Fibroblast of villous mesenchyme (primary cell): Measurements from ENCODE around the gene FMNL1. TPM values are rescaled to one million over a fixed set of nuclear protein-coding genes. Genes with fewer than 3 reads are reported as not detected.

Experiments
- DNase-seq: peaks from one replicate; pipeline ENCODE4 v3.0.0-alpha.2; 2010; ENCODE audit warnings: low read depth
- H3K4me3 ChIP-seq: 2 replicates; pipeline ENCODE4 v1.5.1; 2011; ENCODE audit warnings: low read depth, mild to moderate bottlenecking, low read length
- CTCF ChIP-seq: IDR thresholded peaks from 2 replicates; pipeline ENCODE4 v1.5.1; 2012; ENCODE audit warnings: low read depth, mild to moderate bottlenecking, low read length; ENCODE audit not compliant: insufficient read depth
- total RNA-seq: library from RNA; depleted of rRNA; stranded (reverse); fragments of >200 nt; gene quantifications from 2 replicates; pipeline ENCODE4 v1.2.3, GENCODE V29; 2012

The FMNL1 gene, protein sequence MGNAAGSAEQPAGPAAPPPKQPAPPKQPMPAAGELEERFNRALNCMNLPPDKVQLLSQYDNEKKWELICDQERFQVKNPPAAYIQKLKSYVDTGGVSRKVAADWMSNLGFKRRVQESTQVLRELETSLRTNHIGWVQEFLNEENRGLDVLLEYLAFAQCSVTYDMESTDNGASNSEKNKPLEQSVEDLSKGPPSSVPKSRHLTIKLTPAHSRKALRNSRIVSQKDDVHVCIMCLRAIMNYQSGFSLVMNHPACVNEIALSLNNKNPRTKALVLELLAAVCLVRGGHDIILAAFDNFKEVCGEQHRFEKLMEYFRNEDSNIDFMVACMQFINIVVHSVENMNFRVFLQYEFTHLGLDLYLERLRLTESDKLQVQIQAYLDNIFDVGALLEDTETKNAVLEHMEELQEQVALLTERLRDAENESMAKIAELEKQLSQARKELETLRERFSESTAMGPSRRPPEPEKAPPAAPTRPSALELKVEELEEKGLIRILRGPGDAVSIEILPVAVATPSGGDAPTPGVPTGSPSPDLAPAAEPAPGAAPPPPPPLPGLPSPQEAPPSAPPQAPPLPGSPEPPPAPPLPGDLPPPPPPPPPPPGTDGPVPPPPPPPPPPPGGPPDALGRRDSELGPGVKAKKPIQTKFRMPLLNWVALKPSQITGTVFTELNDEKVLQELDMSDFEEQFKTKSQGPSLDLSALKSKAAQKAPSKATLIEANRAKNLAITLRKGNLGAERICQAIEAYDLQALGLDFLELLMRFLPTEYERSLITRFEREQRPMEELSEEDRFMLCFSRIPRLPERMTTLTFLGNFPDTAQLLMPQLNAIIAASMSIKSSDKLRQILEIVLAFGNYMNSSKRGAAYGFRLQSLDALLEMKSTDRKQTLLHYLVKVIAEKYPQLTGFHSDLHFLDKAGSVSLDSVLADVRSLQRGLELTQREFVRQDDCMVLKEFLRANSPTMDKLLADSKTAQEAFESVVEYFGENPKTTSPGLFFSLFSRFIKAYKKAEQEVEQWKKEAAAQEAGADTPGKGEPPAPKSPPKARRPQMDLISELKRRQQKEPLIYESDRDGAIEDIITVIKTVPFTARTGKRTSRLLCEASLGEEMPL
- total RNA-seq: 3.5 and 5.2 TPM in 2 replicates

GRCh38 chr17:45221081-45222013, at the start of gene FMNL1:
FMNL1 (plus strand) TSS chr17:45221885; CDS start chr17:45222125, 240 bp downstream.
- peak within 1 kb of the TSS; percentile 71 for H3K4me3 ChIP-seq
- no peak for TF ChIP-seq CTCF
- DNase-seq: no peak

DNA sequence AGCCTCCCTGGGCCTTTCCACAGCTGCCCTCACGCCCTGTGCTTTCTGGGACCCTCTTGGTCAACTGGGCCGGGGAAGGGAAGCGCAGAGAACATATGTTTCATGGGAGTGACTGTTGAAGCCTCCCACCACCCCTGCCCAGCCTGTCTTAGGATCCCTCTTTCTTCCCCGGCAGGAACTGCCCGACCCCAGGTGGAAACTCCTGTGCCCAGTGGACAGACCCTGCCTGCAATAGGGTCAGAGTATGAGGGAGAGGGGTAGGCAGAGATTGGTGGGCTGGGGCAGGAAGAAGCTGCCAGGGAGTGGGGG, 49.5 kb upstream of the FMNL1 start:
- H3K4me3 ChIP-seq: peak overlapping the region; percentile 32
- DNase-seq: no peak
- no peak for TF ChIP-seq CTCF

DNA sequence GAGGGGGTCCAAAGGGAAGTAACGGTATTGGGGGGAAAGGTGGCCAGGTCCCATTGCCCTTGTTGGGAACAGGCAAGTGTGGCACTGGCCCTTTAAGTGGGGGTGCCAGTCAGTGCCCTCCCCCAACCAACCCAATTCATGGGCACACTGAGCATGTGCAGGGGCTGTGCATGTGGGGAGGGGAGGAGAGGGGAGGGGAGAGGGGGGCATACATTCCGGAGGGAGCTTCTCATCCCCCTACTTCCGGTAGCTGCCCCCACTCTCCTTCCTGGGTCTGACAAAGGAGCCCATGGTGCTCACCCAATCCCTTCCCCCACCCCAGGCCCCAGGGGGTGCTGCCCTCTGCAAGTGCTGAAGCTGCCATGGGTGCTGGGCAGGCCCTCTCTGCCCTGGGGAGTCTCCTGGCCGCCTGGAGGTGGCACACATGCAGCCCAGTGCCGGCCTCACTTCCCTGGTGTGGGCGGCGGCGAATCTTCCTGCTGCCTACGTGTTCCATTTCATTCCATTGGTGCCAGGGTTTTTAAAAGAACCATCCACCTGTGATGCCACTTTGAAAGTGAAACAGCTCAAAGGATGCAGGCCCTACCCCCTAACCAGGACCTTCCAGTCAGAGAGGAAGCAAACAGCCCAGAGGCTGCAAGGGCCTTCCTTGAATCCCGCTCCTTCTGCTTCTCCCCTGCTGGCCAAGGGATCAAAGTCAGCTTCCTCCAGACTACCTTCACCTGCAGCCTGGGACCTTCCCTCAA, 49.0 kb upstream of the FMNL1 start:
- DNase-seq: peak; percentile 54
- H3K4me3 ChIP-seq: peak overlapping the region; percentile 32
- peak; percentile 2 for TF ChIP-seq CTCF

DNA sequence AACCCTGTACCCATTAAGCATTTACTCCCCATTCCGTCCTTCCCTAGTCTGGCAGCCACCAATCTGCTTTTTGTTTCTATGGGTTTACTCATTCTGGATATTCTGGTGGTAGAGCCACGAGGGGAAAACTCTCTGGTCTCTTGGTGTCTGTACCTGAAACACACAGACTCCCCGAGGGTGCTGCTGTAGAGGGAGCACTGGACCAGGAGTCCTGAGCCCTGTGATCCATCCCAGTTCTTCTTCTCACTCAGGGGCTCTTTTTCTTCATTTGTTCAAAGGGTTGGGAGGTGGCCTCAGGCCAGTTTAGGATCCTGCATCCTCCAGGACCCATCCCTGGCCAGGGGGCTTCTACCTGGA, 45.9 kb upstream of the FMNL1 start:
- no peak for TF ChIP-seq CTCF
- DNase-seq: no peak

GRCh38 chr17:45177563-45177962, 44.1 kb upstream of the FMNL1 start:
- TF ChIP-seq CTCF: no peak
- DNase-seq: no peak
- no peak overlapping the region for H3K4me3 ChIP-seq

More for the DNA sequence above, 45.9 kb upstream of the FMNL1 start:
- H3K4me3 ChIP-seq: no peak overlapping the region
